Left ventricle myocardium superior (tissue), 1 donor: ENCODE results near the gene NPTX2. TPM values are rescaled to one million over a fixed set of nuclear protein-coding genes. Genes with fewer than 3 reads are reported as not detected.

ENCODE experiments used
- total RNA-seq: library from RNA; stranded (reverse); fragmentation: NEBNext Ultra II Directional; extraction: Animal tissue kit (Norgen Biotek cat#: 25700); gene quantifications from one replicate; pipeline ENCODE4 v1.2.1, GENCODE V29; 2021
- donor health status: DM: no; HTN: yes; CAD: no; lungs with severe emphysema.

NPTX2 gene
- total RNA-seq, 1 donor from 2014 or later = 2.1 TPM

Other genes with a start within 250 kb of the NPTX2 start
- gene BAIAP2L1, start 216.2 kb upstream of the NPTX2 start, total RNA-seq = 2.0 TPM